Upper lobe of left lung (tissue), 6 donors: ENCODE measurements around the gene KCNQ1OT1. TPM values are rescaled to one million over a fixed set of nuclear protein-coding genes. Genes with fewer than 3 reads are reported as not detected.
A peak's percentile ranks its signal among the peaks of the same experiment; 100 is the strongest.

ENCODE experiments used
- ATAC-seq, 2 donors: fragments of 200-7000 bp; cut with Tn5 transposase; one replicate each; pipeline ENCODE4 v1.9.1; 2022; ENCODE audit warnings: mild to moderate bottlenecking in 2 of 2, moderate library complexity in 2 of 2; ENCODE audit not compliant: low FRiP score in 2 of 2
- DNase-seq, 2 donors: peaks; one replicate each; pipeline ENCODE4 v3.0.0-alpha.2; 2019 to 2020
- H3K27ac ChIP-seq, 4 donors: fragments of 200-600 bp; sonication (generic); one replicate each; pipeline ENCODE4 v1.5.1; 2016 to 2019
- H3K27me3 ChIP-seq, 4 donors: fragments of 200-600 bp; sonication (generic); one replicate each; pipeline ENCODE4 v1.5.1; 2017 to 2019
- H3K36me3 ChIP-seq, 4 donors: fragments of 200-600 bp; sonication (generic); one replicate each; pipeline ENCODE4 v1.5.1; 2016 to 2019
- H3K4me1 ChIP-seq, 4 donors: fragments of 200-600 bp; sonication (generic); one replicate each; pipeline ENCODE4 v1.5.1; 2018 to 2019
- H3K4me3 ChIP-seq, 4 donors: fragments of 200-600 bp; sonication (generic); one replicate each; pipeline ENCODE4 v1.5.1; 2017 to 2019; ENCODE audit warnings: mild to moderate bottlenecking in 2 of 4, moderate library complexity in 1 of 4
- H3K9me3 ChIP-seq, 4 donors: fragments of 200-600 bp; sonication (generic); one replicate each; pipeline ENCODE4 v1.5.1; 2018 to 2019
- CTCF ChIP-seq, 6 experiments: fragments of 450-650 bp in 4 of 6; fragments of 200-600 bp in 2 of 6; sonication (generic) in 2 of 6; IDR thresholded peaks; one replicate each; pipeline ENCODE4 v1.5.1; 2016 to 2019; ENCODE audit warnings: antibody characterized with exemption in 6 of 6
- EP300 ChIP-seq, 4 donors: sonication (generic); formaldehyde crosslinking; IDR thresholded peaks; one replicate each; pipeline ENCODE4 v1.5.1; 2017; ENCODE audit warnings: antibody characterized with exemption in 4 of 4, control low read depth in 2 of 4
- POLR2A ChIP-seq, 4 donors: fragments of 450-650 bp; IDR thresholded peaks; one replicate each; pipeline ENCODE4 v1.5.1; 2016 to 2017; ENCODE audit warnings: antibody characterized with exemption in 4 of 4, mild to moderate bottlenecking in 2 of 4
- POLR2AphosphoS5 ChIP-seq, 2 donors: sonication (generic); formaldehyde crosslinking; IDR thresholded peaks; one replicate each; pipeline ENCODE4 v1.5.1; 2017; ENCODE audit warnings: antibody characterized with exemption in 2 of 2
- WGBS, 2 donors: methylation state at CpG; one replicate each; pipeline ENCODE4 v1.1.5; 2017 to 2018; 5-methylcytosine and 5-hydroxymethylcytosine counted together
- total RNA-seq, 6 donors: library from RNA; depleted of rRNA in 4 of 6; stranded (reverse); fragments of >200 nt in 4 of 6; gene quantifications; one replicate each; pipeline versions ENCODE4 v1.1.0 to v1.2.1, GENCODE V29; 2016 to 2021
- donor health status: DM: no; HTN: no; CAD: no; lungs with moderate emphysema.
- donor health status: DM: no; HTN: yes; CAD: no; lungs with severe emphysema.

KCNQ1OT1 gene
- total RNA-seq, 6 donors from 2014 or later = 1.1 to 6.3 (median 4.1) TPM

- H3K36me3 ChIP-seq = no peaks in the 10 kb centered on the region
- DNase-seq (no peak), ATAC-seq (no peak)
- H3K27ac ChIP-seq = no peak overlapping the region
- no peaks in the 10 kb centered on the region for H3K27me3 ChIP-seq
- H3K4me1 ChIP-seq = peaks cover 28 to 38% (median 32%) of the 10 kb centered on the region in 4 donors
- whole genome bisulfite sequencing, 2 donors = 92 to 95% methylated on average over 3 of the region's 3 CpGs
- no peak overlapping the region for H3K4me3 ChIP-seq
- no peak for TF ChIP-seq EP300 (IDR thresholded peaks at IDR 0.05)
- TF ChIP-seq POLR2A (IDR thresholded peaks at IDR 0.05) = no peak
- TF ChIP-seq CTCF (IDR thresholded peaks at IDR 0.05) = no peak
- TF ChIP-seq POLR2AphosphoS5 (IDR thresholded peaks at IDR 0.05) = no peak
- H3K9me3 ChIP-seq = no peaks in the 10 kb centered on the region
Observed at GRCh38 chr11:2691355-2691761, 8.4 kb downstream of the KCNQ1OT1 start.

- Histone ChIP-seq H3K4me1 (peaks cover 28 to 38% (median 32%) of the 10 kb centered on the region in 4 donors), H3K27ac (no peak overlapping the region), H3K36me3 (no peaks in the 10 kb centered on the region), H3K9me3 (no peaks in the 10 kb centered on the region), H3K27me3 (no peaks in the 10 kb centered on the region), H3K4me3 (no peak overlapping the region)
- 91 to 93% methylated on average over 6 of the region's 6 CpGs for WGBS, 2 donors
- DNase-seq (no peak), ATAC-seq (no peak)
- TF ChIP-seq POLR2AphosphoS5 (IDR thresholded peaks at IDR 0.05) (no peak), CTCF (IDR thresholded peaks at IDR 0.05) (no peak), EP300 (IDR thresholded peaks at IDR 0.05) (no peak), POLR2A (IDR thresholded peaks at IDR 0.05) (no peak)
Observed at GRCh38 chr11:2690596-2691354, 9.0 kb downstream of the KCNQ1OT1 start.

- WGBS, 2 donors = 76 to 87% methylated on average over 6 to 8 of the region's 8 CpGs
- Histone ChIP-seq H3K36me3 (no peaks in the 10 kb centered on the region), H3K4me3 (no peak overlapping the region), H3K27me3 (no peaks in the 10 kb centered on the region), H3K9me3 (no peaks in the 10 kb centered on the region), H3K27ac (no peak overlapping the region), H3K4me1 (peaks cover 24 to 38% (median 32%) of the 10 kb centered on the region in 4 donors)
- DNase-seq (no peak), ATAC-seq (no peak)
- TF ChIP-seq POLR2A (IDR thresholded peaks at IDR 0.05) = no peak
- TF ChIP-seq POLR2AphosphoS5 (IDR thresholded peaks at IDR 0.05) = no peak
- no peak for TF ChIP-seq CTCF (IDR thresholded peaks at IDR 0.05)
- TF ChIP-seq EP300 (IDR thresholded peaks at IDR 0.05) = no peak
Observed at GRCh38 chr11:2689651-2690575, 9.9 kb downstream of the KCNQ1OT1 start.

GRCh38 chr11:2688381-2689231, 11.2 kb downstream of the KCNQ1OT1 start:
- H3K4me3 ChIP-seq = no peak overlapping the region
- 80 to 95% methylated on average over 3 to 5 of the region's 6 CpGs for WGBS, 2 donors
- no peak for ATAC-seq
- no peaks in the 10 kb centered on the region for H3K9me3 ChIP-seq
- H3K27me3 ChIP-seq = no peaks in the 10 kb centered on the region
- no peaks in the 10 kb centered on the region for H3K36me3 ChIP-seq
- peak overlapping the region in 3 of 4 donors; percentile 0 to 47 (median 2) for H3K27ac ChIP-seq
- DNase-seq = no peak
- peaks cover 24 to 35% (median 28%) of the 10 kb centered on the region in 4 donors for H3K4me1 ChIP-seq
- TF ChIP-seq CTCF (IDR thresholded peaks at IDR 0.05) = no peak
- no peak for TF ChIP-seq POLR2AphosphoS5 (IDR thresholded peaks at IDR 0.05)
